ENCODE results near the gene SLC25A21.

GRCh38 chr14:37153483-37153882, 18.9 kb downstream of the SLC25A21 start:
- TF ChIP-seq REST (IDR thresholded peaks at IDR 0.05; ENCODE audit: insufficient read depth in 1 of 2, low read depth in 2 of 2, low read length in 2 of 2) (no peak), TAF1 (IDR thresholded peaks at IDR 0.05; ENCODE audit: borderline replicate concordance, insufficient read depth, low read length) (no peak), SIN3A (IDR thresholded peaks at IDR 0.05; ENCODE audit: borderline replicate concordance, insufficient read depth, low read length) (no peak), POLR2AphosphoS5 (IDR thresholded peaks at IDR 0.05; ENCODE audit: low read depth, low read length) (no peak)
